Measurements from ENCODE around the gene ZNF446.
"Not testable (repeated sequence)": the region's sequence is repeated elsewhere in the genome, so short reads cannot be mapped to it uniquely, and the experiment has no call there.

The ZNF446 gene

DNA sequence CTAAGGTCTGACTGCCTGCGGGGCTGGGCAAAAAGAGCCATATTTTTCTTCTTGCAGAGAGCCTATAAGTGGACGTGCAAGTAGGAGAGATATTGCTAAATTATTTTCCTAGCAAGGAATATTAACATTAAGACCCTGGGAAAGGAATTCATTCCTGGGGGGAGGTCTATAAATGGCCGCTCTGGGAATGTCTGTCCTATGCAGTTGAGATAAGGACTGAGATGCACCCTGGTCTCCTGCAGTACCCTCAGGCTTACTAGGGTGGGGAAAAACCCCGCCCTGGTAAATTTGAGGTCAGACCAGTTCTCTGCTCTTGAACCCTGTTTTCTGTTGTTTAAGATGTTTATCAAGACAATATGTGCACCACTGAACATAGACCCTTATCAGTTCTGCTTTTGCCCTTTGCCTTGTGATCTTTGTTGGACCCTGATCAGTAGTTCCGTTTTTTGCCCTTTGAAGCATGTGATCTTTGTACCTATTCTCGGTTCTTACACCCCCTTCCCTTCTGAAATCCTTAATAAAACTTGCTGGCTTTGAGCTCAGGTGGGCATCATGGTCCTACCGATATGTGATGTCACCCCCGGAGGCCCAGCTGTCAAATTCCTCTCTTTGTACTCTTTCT is 31.6 kb downstream of the ZNF446 start:
- DNase-seq: not testable (repeated sequence)

DNA sequence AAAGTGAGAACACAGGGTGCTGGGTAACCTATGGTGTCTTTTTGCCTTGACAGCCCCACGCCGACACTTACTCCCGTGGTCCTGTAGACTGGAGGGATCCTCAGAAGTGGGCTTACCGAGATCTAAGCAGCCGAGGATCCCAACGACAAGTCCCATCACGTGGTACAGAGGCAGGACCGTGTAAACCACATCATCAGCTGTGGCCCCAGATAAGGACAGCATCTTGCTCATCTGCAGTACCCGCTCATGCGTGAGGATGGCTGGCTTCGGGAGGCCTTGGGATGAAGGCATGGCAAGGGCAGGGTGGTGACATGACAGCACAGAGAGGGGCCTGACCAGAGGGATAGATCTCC is 33.6 kb downstream of the ZNF446 start:
- no peak for DNase-seq

DNA sequence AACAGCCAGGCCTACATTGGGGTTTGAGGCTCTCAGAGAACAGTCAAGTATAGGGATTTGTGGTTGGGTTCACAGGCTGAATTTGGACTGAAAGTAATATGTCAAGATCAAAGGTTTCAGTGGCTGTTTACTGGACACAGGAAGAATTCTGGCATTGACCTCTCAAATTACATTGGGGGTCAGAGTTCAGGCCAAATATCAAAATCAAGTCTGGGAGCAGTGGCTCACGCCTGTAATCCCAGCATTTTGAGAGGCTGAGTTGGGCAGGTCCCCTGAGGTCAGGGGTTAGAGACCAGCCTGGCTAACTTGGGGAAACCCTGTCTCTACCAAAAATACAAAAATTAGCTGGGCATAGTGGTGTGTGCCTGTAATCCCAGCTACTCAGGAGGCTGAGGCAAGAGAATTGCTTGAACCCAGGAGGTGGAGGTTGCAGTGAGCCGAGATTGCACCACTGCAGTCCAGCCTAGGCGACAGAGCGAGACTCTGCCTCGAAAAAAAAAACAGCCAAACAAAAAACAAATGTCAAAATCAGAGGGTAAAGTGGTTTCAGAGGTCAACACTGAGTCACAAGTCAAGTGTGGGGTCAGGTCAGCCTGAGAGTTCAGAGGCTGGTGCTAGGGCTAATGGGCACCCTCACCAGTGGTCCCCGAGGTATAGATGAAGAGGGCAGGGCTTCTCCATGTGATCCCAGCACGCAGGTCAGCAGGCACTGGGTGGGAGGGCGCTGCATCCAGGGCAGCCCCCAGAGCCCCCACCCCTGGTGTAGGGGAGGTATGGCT is 34.1 kb downstream of the ZNF446 start:
- no peak for DNase-seq

DNA sequence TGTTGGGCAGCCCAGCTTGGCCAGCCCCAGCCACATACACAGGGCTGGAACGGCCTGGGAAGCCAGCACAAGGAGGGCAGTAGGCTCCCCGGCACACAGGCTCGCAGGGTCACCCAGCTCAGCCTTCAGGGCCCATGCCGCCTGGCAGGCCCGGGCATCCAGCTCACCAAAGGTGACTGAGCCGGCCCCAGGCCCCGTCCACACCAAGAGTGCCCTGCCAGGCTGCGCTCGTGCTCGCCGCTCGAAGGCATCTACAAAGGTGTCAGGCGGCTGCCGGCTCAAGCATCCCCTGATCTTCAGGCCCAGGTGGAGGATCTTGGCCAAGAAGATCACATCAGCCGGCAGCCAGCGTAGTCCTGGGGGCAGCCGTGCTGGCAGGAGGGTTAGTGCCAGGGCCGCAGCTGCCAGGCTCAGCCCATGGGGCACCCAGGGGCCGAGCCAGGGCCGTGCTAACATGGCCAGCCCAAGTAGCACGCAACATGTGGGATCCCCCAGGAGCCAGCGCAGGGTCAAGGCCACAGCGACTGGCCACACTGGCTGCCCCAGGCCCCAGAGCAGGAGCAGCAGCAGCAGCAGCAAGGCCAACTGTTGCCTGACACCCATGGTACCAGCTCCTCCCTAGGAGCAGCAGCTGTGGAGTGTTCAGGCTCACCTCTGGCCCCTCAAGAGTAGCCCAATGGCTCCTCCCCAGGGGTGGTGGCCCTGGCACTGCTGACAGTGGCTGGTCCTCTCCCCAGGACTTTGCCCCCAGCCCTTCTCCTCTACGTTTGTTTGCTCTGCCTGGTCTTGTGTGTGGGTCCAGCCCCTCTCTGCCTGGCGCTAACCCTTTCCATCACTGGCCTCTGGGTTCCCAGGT is 35.4 kb downstream of the ZNF446 start, which contains the start of gene SLC27A5:
Gene SLC27A5, minus strand, starts transcription at position 640 of the 856 bp plus-strand sequence. Its CDS starts 37 bp downstream, at position 603.
- no peak for DNase-seq

DNA sequence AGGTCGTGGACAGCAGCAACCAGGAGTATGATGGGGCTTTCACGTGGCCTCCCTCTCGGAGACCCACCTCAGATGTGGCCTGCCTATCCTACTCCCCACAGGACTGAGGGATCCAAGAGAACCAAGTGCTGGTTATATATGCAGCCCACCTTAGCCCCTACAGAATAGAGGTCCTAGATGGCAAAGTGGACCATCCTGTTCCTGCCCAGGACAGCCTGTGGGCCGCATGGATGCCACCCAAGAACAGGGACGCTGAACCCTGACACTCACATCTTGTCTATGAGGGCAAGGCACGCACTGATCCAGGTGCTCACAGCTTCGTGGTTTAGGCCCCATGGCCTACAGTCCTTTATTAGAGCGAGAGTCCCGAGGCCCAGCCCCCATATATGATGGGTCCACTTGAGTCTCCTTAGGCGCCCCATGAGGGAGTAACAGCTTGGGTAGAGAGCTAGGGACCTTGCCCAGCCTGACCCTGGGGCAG is 37.1 kb downstream of the ZNF446 start:
- no peak for DNase-seq

DNA sequence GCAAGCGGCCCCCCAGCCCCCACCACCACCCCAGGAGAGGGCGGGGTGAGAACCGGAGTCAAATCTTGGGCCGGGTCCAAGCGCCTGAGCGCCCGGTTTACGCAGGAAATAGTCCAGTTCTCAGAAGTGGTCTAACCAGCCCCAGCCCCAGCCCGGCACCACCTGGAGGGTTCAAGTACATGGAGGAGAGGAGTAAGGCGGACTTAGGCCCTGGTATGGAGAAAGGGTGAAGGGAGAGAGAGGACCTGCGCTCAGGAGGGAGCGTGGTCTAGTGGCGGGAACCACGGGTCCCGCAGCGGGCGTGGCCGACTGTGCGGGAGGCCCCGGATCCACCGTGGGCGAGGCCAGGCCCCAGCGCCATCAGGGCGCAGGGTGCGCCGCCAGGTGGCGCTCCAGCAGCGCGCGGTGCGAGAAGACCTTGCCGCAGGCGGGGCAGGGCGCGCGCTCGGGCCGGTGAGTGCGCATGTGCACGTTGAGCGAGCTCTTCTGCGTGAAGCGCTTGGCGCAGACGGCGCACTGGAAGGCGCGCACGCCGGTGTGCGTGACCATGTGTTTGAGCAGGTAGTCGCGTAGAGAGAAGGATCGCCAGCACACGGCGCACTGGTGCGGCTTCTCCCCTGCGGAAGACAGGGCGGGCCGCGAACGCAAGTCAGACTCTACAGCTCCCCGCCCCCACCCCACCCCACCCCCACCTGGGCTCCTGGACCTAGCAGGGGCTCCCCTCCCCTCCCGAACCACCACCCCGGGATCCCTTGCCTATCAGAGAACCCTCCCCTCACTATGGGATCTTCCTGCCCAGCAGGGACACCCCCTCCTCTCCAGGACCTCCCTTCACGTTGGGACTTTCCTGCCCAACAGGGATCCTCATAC is 37.8 kb downstream of the ZNF446 start:
- DNase-seq: peak; percentile 85

DNA sequence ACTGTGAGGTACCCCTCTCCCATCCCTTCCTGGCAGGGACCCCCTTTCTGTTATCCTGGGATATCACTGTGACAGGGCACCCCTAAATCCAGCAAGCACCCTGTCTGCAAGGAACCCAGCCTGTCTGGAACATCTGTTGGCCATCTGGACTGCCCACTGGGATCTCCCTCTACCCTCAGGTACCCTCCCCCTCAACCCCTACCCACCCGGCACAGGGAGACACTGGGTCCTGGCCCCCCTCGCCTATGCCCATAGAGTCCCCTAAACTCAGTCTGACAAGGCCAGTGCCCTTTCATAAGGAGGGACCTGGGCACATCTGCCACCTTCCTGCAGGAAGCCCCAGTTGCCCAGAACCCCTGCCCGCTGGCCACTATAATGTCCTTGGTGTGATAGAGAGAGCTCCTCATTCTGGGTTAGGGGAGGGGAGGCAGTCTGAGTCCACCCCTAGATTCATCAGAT is 38.4 kb downstream of the ZNF446 start:
- DNase-seq: no peak

DNA sequence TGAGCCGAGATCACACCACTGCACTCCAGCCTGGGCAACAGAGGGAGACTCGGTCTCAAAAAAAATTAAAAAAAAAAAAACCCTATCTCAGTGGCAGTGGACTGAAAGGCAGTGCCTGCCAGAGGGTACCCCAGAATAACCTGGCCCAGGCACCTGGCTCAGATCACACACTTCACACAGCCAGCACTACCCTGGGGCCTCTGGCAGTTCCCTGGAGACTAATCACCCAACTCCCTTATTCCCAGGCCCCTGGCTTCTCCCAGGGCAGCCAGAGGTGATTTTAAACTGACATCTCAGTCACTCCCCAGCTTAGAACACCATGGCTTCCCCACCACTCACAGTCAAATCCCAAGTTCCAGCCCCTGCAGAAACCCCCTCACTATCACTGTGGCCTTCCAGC is 39.1 kb downstream of the ZNF446 start:
- no peak for DNase-seq

DNA sequence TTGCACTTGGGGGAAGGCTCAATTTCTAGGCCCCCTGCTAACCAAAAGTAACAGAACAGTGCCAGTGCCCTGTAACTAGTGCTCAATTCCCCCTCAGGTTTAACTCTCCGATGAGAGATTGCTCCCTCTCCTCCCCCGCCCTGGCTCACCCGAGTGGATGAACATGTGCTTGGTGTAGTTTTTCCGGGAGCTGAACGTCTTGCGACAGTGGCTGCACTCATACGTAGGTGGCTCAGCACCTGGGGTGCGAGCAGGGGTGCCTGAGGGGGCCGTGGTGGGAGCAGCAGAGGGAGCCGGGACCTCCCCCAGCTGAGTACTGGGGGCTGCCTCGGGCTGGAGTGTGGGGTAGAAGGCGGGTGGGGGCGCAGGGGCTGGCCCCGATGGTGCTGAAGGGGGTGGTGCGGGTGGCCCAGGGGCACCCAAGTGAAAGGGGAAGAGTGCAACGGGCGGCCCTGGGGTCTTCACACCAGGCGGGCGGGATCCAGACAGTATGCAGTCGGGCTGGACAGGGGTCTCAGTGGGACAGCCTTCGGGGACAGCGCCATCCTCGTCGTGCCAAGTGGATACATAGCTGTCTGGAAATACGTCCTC is 40.2 kb downstream of the ZNF446 start:
- DNase-seq: no peak

DNA sequence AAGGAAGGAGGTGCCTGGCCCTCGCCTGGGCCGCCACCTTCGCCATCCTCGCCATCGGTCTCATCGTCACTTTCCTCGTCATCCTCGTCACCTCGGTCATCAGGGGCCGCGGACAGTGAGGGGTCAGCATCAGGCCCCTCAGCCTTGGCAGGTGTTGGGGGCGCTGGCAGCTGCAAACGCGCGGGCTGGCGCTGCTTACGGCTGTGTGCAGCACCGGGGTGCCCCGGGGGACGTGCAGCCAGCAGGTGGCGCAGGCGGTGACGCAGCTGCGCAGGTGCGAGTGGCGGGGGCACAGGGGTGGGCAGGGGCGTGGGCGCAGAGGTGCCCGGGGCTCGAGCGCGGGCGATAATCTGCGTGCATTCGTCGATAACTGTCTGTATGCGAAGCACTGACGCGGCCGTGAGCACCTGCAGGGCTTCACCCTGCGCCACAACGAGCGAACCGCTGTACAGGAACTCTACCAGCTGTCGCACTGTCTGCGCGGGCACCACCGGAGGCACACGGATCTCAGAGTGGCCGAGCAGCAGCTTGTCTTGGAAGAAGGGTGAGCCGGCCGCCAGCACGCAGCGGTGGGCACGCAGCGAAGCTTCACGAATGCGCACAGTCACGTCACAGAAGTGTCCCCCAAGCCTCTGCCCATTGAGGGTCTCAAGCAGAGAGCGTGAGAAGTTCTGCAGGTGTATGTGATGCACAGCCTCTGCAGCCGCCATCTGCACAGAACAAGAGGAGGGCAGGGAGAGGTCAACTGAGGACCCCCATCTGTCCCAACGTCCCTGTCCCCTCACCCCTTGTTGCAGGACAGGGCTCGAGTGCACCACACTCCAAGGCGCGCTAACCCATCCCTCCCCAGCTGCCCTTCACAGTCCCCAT is 41.0 kb downstream of the ZNF446 start:
- no peak for DNase-seq

DNA sequence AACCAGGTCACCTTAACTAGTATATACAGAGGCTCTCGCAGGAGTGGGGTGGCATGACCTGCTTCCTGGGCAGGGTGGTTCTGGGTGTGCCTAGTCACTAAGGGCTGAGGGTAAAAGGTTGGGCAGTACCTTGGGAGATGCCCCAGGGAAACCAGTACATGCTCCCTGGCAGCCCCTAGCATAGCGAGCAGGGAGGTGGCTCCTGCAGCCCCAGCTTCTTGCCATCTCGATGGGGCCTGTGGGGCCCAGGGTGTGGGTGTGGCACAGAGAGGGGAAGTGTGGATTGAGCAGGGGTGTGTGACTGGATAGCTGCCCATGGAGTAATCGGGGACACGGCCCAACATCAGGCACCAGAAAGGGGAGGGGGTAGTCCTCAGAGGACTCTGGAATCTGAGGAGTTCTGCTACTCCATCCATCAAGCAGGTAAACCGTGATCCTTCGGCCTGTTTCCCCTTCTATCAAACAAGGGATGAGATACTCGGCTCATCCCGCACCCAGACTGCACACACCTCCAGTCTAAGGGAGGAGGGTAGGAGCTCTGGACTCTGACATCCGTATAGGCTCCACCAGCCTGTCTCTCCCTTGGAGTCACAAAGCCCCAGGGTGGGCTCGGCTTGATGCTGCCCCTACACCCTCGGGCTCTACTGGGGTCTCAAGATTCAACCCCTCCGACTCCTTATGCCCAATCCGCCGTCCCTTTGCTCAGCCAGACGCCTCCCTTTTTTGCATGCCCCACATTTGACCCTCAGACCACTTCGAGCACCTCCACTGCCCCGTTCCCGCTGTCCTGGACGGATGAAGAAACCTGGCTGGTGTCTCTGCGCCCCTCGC is 42.3 kb downstream of the ZNF446 start:
- no peak for DNase-seq

DNA sequence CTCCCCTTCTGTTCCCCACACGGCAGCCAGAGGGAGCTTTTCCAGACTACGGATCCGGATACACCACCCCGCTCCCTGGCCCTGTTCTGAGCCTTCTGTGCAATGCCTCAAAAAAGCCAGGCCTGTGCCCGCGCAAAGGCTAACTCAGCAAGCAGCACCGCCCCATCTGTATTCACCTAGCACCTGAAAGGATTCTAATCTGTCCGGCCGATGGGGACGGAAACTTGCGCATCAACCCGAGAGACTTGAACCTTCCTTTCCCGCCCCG is 42.9 kb downstream of the ZNF446 start:
- no peak for DNase-seq

DNA sequence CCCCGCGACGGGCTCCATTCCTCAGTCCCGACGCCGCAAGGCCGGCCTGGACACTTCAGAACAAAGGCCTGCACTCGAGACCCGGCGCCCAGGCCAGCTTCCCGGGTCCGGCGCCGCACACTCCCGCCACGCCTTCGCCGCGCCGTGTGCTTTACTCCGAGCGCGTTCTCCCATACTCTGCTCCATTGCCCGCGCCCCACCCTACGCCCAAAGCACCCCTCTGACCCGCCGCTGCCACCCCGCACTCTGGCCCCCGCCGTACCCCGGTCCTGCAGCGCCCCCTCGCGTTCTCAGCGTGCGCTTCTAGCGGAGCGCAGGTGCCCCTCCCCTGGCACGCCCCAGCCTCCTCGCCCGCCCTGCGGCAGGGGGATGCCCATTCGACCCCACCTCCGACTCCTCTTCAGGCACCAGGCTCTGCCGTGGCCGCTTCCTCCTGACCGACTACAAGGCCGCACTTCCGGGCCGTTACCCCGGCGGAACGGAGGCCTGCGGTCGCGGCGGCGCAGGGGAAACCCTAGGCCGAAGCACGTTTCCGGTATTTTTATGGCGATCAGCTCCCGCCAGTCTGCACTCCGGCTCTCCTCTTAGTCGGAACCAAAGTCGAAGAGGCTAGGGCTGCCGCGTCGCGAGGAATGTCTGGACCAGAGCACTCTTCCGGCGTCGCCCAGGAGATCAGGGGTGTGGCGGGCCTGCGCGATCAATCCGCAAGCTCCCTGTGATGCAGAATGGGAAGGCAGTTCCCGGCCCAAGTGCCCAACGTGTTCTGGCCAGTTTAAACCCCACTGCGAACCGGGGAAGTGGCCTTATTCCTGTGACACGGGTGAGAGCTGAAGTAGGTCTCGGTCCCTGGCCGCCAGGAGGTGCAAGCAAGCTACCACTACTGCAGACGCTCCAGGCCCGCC is 43.5 kb downstream of the ZNF446 start, which contains the start of gene ZBTB45:
Gene ZBTB45, minus strand, starts transcription at position 456 of the 902 bp plus-strand sequence. CDS start 2,137 bp downstream, outside the sequence.
- DNase-seq: peak; percentile 87

DNA sequence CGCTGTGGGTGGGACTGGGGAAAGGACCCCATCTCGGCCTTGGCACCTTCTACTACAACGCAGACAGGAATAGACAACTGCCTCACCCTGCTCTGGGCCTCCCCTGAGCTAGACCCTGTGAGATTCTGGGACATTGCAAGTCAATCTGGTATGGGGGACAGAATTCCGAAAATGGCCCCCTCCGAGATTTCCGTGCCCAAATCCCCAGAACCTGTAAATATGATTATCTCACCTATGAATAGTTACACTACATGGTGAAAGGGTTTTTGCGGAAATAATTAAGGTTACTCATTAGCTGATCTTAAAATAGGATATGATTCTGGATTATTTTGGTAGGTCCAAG is 44.1 kb downstream of the ZNF446 start:
- DNase-seq: no peak

DNA sequence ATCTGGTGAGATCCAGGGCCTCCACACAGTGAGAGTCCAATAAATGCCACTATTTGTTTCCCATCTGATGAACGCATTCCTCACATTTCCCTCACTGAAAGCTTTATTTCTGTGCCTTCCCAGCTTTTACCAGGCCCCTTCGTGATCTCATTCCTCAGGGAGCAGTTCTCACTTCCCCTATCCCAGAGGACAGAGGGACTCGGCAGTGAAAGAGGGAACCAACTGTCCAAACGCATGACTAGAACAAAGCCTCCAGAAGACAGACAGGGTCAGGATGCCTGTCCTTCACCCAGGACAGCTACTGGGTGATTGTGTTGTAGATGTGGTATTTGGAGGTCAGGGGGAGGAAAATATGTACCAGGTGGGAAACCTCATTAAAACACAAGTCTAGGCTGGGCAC is 45.5 kb downstream of the ZNF446 start:
- no peak for DNase-seq

DNA sequence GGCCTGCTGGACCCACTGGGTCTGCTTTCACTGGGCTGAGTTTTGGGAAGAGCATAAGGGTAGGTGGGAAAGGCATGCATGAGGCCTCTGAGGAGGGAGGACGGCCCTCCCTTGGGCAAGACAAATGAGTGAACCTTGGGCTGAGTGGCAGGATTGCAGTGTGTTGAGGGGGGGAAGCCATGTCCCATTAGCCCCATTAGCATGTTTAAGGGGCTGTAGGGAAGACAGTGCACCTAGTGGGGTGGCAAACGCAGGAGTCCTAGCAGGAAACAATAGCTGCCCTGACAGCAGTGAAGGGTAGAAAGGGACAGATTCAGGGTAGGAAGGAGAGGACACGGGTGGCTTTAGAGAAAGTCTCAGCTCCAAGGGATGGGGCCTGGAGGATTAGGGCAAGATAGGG is 46.6 kb downstream of the ZNF446 start:
- DNase-seq: no peak

DNA sequence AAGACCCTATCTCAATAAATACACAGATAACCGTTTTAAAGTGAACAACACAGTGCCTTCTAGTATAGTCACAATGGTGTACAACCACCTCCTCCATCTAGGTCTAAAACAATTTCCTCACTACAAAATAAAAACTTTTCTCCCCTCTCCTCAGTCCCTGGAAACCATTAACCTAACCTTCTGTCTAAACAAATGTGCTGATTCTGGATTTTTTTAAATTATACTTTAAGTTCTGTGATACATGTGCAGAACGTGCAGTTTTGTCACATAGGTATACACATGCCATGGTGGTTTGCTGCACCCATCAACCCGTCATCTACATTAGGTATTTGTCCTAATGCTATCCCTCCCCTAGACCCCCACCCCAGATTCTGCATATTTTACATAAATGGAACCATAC is 53.3 kb downstream of the ZNF446 start:
- DNase-seq: no peak
